Suprapubic skin (tissue), 4 donors: ENCODE measurements around the gene MCM9.

Experiments used
- CTCF ChIP-seq, 2 donors: fragments of 200-600 bp in 1 of 2; fragments of 450-650 bp in 1 of 2; sonication (generic) in 1 of 2; IDR thresholded peaks; one replicate each; pipeline ENCODE4 v1.5.1; 2016 to 2019; ENCODE audit warnings: antibody characterized with exemption in 2 of 2, mild to moderate bottlenecking in 1 of 2, moderate library complexity in 1 of 2
- EP300 ChIP-seq: sonication (generic); formaldehyde crosslinking; IDR thresholded peaks from one replicate; pipeline ENCODE4 v1.6.1; 2017; ENCODE audit warnings: antibody characterized with exemption
- POLR2A ChIP-seq, 2 donors: fragments of 450-650 bp; IDR thresholded peaks; one replicate each; pipeline ENCODE4 v1.6.1; 2017; ENCODE audit warnings: antibody characterized with exemption in 2 of 2, mild to moderate bottlenecking in 2 of 2, moderate library complexity in 2 of 2
- POLR2AphosphoS5 ChIP-seq, 3 donors: sonication (generic); formaldehyde crosslinking; IDR thresholded peaks; one replicate each; pipeline ENCODE4 v1.6.1; 2017; ENCODE audit warnings: antibody characterized with exemption in 3 of 3

GRCh38 chr6:118815495-118815894, 119.5 kb downstream of the MCM9 start:
- TF ChIP-seq CTCF (IDR thresholded peaks at IDR 0.05) (no peak), POLR2A (IDR thresholded peaks at IDR 0.05) (no peak), EP300 (no peak), POLR2AphosphoS5 (IDR thresholded peaks at IDR 0.05) (no peak)
